Left ventricle myocardium inferior (tissue), 1 donor: ENCODE measurements around the gene EMC7. TPM values are rescaled to one million over a fixed set of nuclear protein-coding genes. Genes with fewer than 3 reads are reported as not detected.
"Not testable (repeated sequence)": the region's sequence is repeated elsewhere in the genome, so short reads cannot be mapped to it uniquely, and the experiment has no call there.

ENCODE experiments used
- DNase-seq: peaks from one replicate; pipeline ENCODE4 v3.0.0-alpha.2; 2020
- H3K27ac ChIP-seq: fragments of 200-600 bp; replicated peaks from 2 replicates; pipeline ENCODE4 v1.8.0; 2021
- H3K27me3 ChIP-seq: fragments of 200-600 bp; 2 replicates; pipeline ENCODE4 v1.8.0; 2021; ENCODE audit warnings: low read depth
- H3K36me3 ChIP-seq: fragments of 200-600 bp; 2 replicates; pipeline ENCODE4 v1.8.0; 2021
- H3K4me1 ChIP-seq: fragments of 200-600 bp; 2 replicates; pipeline ENCODE4 v1.8.0; 2021
- H3K4me3 ChIP-seq: fragments of 200-600 bp; 2 replicates; pipeline ENCODE4 v1.8.0; 2021; ENCODE audit warnings: mild to moderate bottlenecking, moderate library complexity
- H3K9me3 ChIP-seq: fragments of 200-600 bp; replicated peaks from 2 replicates; pipeline ENCODE4 v1.8.0; 2021
- CTCF ChIP-seq: fragments of 200-600 bp; IDR thresholded peaks from 2 replicates; pipeline ENCODE4 v1.8.0; 2021; ENCODE audit warnings: antibody characterized with exemption, mild to moderate bottlenecking, borderline replicate concordance
- intact Hi-C: fragments of 100-400 bp; cut with micrococcal nuclease; formaldehyde crosslinking; loops from one replicate; pipeline ENCODE4 v1.11.0; 2022
- total RNA-seq: library from RNA; stranded (reverse); fragmentation: NEBNext Ultra II Directional; extraction: Animal tissue kit (Norgen Biotek cat#: 25700); gene quantifications from one replicate; pipeline ENCODE4 v1.2.1, GENCODE V29; 2021
- donor health status: DM: no; HTN: yes; CAD: no; lungs with severe emphysema.

Gene EMC7
- total RNA-seq, 1 donor from 2014 or later, result 56.5 TPM

GRCh38 chr15:34126522-34126921, 24.9 kb upstream of the EMC7 start:
- no peak for DNase-seq
- intact Hi-C loops, result no loop called here
- no peak overlapping the region for H3K4me3 ChIP-seq
- H3K9me3 ChIP-seq, result no peaks in the 10 kb centered on the region
- TF ChIP-seq CTCF, result no peak
- no peak overlapping the region for H3K27ac ChIP-seq
- no peaks in the 10 kb centered on the region for H3K36me3 ChIP-seq
- H3K27me3 ChIP-seq, result no peaks in the 10 kb centered on the region
- no peaks in the 10 kb centered on the region for H3K4me1 ChIP-seq

GRCh38 chr15:34125945-34126344, 24.3 kb upstream of the EMC7 start:
- H3K4me3 ChIP-seq, result no peak overlapping the region
- no peaks in the 10 kb centered on the region for H3K27me3 ChIP-seq
- TF ChIP-seq CTCF, result no peak
- intact Hi-C loops, result no loop called here
- DNase-seq, result no peak
- no peak overlapping the region for H3K27ac ChIP-seq
- H3K36me3 ChIP-seq, result no peaks in the 10 kb centered on the region
- H3K4me1 ChIP-seq, result no peaks in the 10 kb centered on the region
- H3K9me3 ChIP-seq, result no peaks in the 10 kb centered on the region

GRCh38 chr15:34124651-34125050, 23.0 kb upstream of the EMC7 start:
- H3K4me3 ChIP-seq, result no peak overlapping the region
- no peaks in the 10 kb centered on the region for H3K36me3 ChIP-seq
- intact Hi-C loops, result no loop called here
- no peak for DNase-seq
- H3K9me3 ChIP-seq, result no peaks in the 10 kb centered on the region
- H3K4me1 ChIP-seq, result no peaks in the 10 kb centered on the region
- TF ChIP-seq CTCF, result no peak
- H3K27me3 ChIP-seq, result no peaks in the 10 kb centered on the region
- no peak overlapping the region for H3K27ac ChIP-seq

GRCh38 chr15:34122771-34123183, 21.1 kb upstream of the EMC7 start:
- no peak for DNase-seq
- Histone ChIP-seq H3K36me3 (no peaks in the 10 kb centered on the region), H3K4me3 (no peak overlapping the region), H3K9me3 (no peaks in the 10 kb centered on the region), H3K27ac (no peak overlapping the region), H3K4me1 (no peaks in the 10 kb centered on the region), H3K27me3 (peaks cover 6% of the 10 kb centered on the region)
- intact Hi-C loops, result no loop called here
- no peak for TF ChIP-seq CTCF

GRCh38 chr15:34121786-34122185, 20.1 kb upstream of the EMC7 start:
- H3K36me3 ChIP-seq, H3K27ac ChIP-seq, H3K4me3 ChIP-seq, H3K27me3 ChIP-seq, intact Hi-C loops, H3K9me3 ChIP-seq, H3K4me1 ChIP-seq, DNase-seq: not testable (repeated sequence)

GRCh38 chr15:34120420-34120819, 18.8 kb upstream of the EMC7 start:
- intact Hi-C loops, H3K4me1 ChIP-seq, H3K27ac ChIP-seq, H3K9me3 ChIP-seq, DNase-seq, H3K36me3 ChIP-seq, H3K4me3 ChIP-seq: not testable (repeated sequence)
- H3K27me3 ChIP-seq, result peaks cover 18% of the 10 kb centered on the region

- Histone ChIP-seq H3K4me1 (no peaks in the 10 kb centered on the region), H3K4me3 (no peak overlapping the region), H3K27ac (no peak overlapping the region), H3K9me3 (no peaks in the 10 kb centered on the region), H3K27me3 (peaks cover 27% of the 10 kb centered on the region), H3K36me3 (no peaks in the 10 kb centered on the region)
- TF ChIP-seq CTCF, result no peak
- intact Hi-C loops, result no loop called here
- no peak for DNase-seq
Observed at GRCh38 chr15:34119291-34119690, 17.6 kb upstream of the EMC7 start.
